Measurements from ENCODE around the gene EPN3. TPM values are rescaled to one million over a fixed set of nuclear protein-coding genes. Genes with fewer than 3 reads are reported as not detected.

EPN3 gene
- total RNA-seq, 4 donors from 2014 or later, result 3.0 to 17.3 (median 13.0) TPM

DNA sequence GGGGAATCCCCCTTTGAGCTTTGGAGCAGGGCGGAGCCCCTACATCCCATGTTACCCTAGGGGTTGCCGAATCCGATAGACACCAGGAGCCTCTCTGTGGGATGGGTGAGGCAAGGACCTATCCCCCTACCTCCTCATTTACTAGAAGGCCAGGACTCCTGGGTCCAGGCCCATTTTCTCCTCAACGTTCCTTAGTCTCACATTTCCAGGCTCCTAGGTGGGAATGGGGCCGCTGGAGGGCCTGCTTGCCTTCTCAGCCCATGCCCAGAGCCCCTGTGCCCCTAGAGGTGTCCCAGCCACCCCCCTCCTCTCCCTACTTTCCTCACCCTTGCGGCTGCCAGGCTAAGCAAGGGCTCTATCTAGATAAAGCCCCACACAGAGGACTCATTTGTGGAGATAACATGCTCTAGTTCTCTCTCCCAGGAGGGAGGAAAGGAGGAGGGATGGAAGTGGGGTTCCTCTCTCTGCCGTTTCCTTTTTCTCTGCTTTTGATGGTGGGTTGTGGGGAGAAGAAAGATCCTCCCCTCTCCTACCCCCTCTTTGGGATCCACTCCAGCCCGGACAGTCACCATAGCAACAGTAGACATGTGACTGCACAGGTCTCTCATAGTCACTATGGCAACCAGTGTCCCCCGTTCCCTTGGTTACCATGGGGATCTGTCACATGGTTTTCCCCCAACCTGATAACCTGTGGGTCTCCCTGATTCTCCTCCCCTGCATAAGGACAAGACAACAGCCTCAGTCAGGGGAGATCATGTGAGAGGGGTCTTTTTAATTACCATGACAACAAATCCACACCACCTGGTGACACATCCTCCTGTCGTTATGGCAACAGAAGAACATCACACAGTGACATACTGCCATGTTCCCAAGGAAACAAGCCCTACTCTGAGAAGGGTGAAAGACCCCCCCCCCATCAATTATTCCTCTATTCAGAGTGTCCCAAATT, 33.1 kb downstream of the EPN3 start:
- H3K27me3 ChIP-seq, result peaks cover 0 to 23% of the 10 kb centered on the region in 2 donors
- DNase-seq, result no peak
- no peak overlapping the region for H3K4me3 ChIP-seq
- TF ChIP-seq, protein P1, sequence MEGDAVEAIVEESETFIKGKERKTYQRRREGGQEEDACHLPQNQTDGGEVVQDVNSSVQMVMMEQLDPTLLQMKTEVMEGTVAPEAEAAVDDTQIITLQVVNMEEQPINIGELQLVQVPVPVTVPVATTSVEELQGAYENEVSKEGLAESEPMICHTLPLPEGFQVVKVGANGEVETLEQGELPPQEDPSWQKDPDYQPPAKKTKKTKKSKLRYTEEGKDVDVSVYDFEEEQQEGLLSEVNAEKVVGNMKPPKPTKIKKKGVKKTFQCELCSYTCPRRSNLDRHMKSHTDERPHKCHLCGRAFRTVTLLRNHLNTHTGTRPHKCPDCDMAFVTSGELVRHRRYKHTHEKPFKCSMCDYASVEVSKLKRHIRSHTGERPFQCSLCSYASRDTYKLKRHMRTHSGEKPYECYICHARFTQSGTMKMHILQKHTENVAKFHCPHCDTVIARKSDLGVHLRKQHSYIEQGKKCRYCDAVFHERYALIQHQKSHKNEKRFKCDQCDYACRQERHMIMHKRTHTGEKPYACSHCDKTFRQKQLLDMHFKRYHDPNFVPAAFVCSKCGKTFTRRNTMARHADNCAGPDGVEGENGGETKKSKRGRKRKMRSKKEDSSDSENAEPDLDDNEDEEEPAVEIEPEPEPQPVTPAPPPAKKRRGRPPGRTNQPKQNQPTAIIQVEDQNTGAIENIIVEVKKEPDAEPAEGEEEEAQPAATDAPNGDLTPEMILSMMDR (IDR thresholded peaks at IDR 0.05), result no peak
- no peak for TF ChIP-seq POLR2A (IDR thresholded peaks at IDR 0.05)
- H3K36me3 ChIP-seq, result no peaks in the 10 kb centered on the region
- peaks cover 0 to 22% (median 13%) of the 10 kb centered on the region in 4 donors for H3K4me1 ChIP-seq
- no peaks in the 10 kb centered on the region for H3K9me3 ChIP-seq
- H3K27ac ChIP-seq, result no peak overlapping the region

DNA sequence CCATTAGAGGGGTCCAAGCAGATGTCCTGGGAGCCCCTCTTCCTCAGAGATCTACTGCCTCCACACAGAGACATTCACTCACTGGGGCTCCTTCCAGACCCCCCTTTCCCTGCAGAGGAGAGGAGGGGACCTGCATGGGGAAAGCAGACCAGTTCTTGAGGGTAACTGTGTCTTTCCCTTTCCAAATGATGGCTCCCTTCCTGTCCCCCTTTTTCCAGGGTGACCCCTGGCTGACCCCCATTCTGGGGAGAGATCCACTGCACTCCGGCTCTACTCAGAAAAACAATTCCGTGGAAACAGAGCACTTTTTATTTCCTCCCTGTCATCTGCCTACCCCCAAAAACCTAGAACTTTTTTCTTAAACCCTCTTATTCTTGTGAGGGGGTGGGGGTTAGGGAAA, 34.4 kb downstream of the EPN3 start:
- TF ChIP-seq, protein P1 (IDR thresholded peaks at IDR 0.05), result no peak
- TF ChIP-seq POLR2A (IDR thresholded peaks at IDR 0.05), result no peak
- Histone ChIP-seq H3K36me3 (no peaks in the 10 kb centered on the region), H3K27me3 (peaks cover 0 to 11% of the 10 kb centered on the region in 2 donors), H3K9me3 (no peaks in the 10 kb centered on the region), H3K4me3 (no peak overlapping the region), H3K4me1 (peaks cover 0 to 10% (median 2%) of the 10 kb centered on the region in 4 donors), H3K27ac (no peak overlapping the region)
- no peak for DNase-seq

DNA sequence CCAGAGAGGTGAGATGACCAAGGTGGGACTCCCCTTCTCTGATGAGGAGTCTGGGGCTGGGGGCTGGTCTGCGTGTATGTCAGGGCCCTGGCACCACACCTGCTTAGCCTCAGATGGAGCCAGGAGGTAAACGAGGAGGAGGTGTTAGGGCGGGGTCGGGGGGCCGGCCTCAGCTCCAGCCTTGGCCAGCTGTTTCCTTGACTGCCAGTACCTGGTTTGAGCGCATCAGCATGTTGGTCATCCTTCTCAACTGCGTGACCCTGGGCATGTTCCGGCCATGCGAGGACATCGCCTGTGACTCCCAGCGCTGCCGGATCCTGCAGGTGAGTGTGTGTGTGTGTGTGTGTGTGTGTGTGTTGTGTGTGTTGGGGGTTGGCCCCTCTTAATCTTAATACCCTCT, 36.1 kb downstream of the EPN3 start:
- Histone ChIP-seq H3K36me3 (no peaks in the 10 kb centered on the region), H3K27me3 (no peaks in the 10 kb centered on the region), H3K9me3 (no peaks in the 10 kb centered on the region), H3K4me1 (peaks cover 0 to 6% (median 0%) of the 10 kb centered on the region in 4 donors), H3K27ac (no peak overlapping the region), H3K4me3 (no peak overlapping the region)
- no peak for DNase-seq
- TF ChIP-seq POLR2A (IDR thresholded peaks at IDR 0.05), result no peak
- TF ChIP-seq, protein P1 (IDR thresholded peaks at IDR 0.05), result no peak

DNA sequence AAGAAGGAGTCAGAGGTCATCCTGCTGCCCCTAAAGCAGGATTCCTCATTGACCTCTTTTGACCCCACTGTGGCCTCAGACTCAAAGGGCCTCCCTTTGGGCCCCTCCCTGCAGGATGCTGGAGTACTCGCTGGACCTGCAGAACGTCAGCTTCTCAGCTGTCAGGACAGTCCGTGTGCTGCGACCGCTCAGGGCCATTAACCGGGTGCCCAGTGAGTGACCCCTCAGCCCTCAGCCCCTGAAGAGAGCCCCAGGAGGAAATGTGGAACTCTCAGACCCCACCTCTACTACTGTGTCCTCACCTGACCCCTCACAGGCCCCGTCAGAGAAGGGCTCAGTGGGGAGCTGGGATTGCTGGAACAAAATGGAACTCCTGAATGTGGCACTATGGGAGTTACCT, 37.1 kb downstream of the EPN3 start:
- Histone ChIP-seq H3K27ac (no peak overlapping the region), H3K36me3 (no peaks in the 10 kb centered on the region), H3K4me1 (peaks cover 0 to 6% (median 0%) of the 10 kb centered on the region in 4 donors), H3K4me3 (no peak overlapping the region), H3K27me3 (no peaks in the 10 kb centered on the region), H3K9me3 (no peaks in the 10 kb centered on the region)
- DNase-seq, result no peak
- TF ChIP-seq, protein P1 (IDR thresholded peaks at IDR 0.05), result no peak
- no peak for TF ChIP-seq POLR2A (IDR thresholded peaks at IDR 0.05)

DNA sequence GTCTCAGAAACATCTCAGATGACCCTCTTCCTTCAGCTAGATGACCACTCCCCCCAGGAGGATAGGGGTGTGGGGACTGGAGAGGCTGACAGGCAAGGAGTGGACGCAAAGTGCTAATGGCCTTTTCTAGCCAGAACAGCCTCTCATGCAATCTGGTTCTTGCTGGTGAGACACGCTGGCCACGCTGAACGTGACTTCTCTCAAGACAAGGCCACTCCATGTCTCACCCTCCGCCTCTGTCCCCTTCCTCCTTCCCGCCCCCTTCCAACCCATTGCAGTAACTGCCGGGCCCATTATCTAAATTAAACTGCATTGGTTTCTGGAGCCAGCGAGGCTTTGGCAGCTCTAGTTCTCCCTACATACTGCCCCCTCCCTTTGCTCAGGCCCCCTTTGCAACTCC, 37.5 kb downstream of the EPN3 start:
- Histone ChIP-seq H3K4me1 (peaks cover 0 to 6% (median 0%) of the 10 kb centered on the region in 4 donors), H3K4me3 (no peak overlapping the region), H3K27me3 (no peaks in the 10 kb centered on the region), H3K27ac (no peak overlapping the region), H3K9me3 (no peaks in the 10 kb centered on the region), H3K36me3 (no peaks in the 10 kb centered on the region)
- no peak for TF ChIP-seq POLR2A (IDR thresholded peaks at IDR 0.05)
- TF ChIP-seq, protein P1 (IDR thresholded peaks at IDR 0.05), result no peak
- DNase-seq, result no peak
